ENCODE results near the gene METTL9.
"Not testable (repeated sequence)": the region's sequence is repeated elsewhere in the genome, so short reads cannot be mapped to it uniquely, and the experiment has no call there.

The METTL9 gene

DNA sequence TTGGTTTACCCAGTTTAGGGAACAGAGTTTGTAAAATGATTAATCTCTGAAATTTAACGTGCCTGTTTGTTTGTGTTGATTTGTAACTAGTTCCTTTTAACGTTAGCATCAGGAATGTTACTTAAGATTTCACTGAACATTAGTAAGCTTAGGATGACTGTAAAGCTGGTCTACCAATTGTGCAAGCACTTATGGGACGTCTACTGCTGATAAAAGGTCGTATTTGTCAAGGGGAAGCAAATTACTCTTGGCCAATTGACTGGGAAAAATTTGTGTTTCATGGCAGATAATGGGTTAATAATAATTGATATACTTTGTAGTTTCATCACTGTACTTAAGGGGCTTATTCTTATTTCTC, 11.8 kb downstream of the METTL9 start:
- DNase-seq (ENCODE audit: low read depth) = no peak

DNA sequence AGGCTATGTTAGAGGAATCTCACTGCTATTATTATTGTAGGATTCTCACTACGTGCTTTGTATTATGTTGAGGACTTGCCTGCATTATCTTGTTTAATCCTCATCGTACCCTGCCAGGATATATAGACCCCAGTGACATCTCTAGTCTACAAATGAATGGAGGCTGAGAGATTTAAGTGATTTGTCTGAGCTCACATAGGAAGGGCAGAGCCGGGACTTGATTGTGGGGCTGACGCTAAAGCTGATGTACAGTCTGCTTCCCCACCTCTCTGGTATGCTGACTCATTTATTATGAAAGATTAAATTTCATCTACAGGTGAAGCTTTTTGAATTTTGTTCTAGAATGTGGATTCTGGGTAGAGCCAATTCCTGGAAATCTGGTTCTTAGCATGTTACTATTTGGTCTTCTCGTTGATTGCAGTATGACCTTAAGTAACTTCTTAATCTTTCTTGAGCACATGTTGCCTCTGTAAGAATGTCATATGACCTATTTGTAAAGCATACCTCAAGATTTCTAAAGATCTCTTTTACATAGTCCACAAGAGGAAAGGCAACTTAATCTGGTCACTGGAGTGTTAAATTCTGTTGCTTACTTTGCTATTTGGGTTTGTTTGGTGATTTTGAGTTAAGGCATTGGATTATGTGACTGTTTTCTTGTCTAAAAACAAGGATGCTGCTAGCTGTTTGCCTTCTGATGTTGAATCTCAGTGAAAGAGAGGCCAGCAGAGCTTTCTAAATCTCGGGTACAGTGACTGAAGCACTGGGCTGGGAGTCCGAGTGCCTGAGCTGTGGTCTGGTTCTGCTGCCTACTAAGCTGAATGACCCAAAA, 12.4 kb downstream of the METTL9 start:
- DNase-seq (ENCODE audit: low read depth) = no peak

DNA sequence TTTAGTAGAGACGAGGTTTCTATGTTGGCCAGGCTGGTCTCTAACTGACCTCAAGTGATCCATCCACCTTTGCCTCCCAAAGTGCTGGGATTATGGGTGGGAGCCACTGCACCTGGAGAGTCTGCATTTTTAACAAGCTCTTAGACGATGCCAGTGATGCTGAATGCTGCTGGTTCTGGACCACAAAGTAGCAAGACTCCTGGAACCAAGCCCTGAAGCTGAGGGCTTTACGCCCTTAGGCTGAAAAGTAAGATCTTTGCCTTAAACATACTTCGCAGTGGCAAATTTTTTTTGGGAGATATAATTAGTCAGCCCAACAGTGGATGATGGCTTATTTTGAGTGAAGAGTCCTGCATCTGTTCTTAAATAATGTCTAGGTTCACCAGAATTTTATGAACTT, 14.0 kb downstream of the METTL9 start:
- no peak for DNase-seq (ENCODE audit: low read depth)

GRCh38 chr16:21613781-21614180, 14.4 kb downstream of the METTL9 start:
- no peak for DNase-seq (ENCODE audit: low read depth)

GRCh38 chr16:21614896-21615295, 15.5 kb downstream of the METTL9 start:
- DNase-seq (ENCODE audit: low read depth) = no peak

- no peak for DNase-seq (ENCODE audit: low read depth)
These were observed 18.2 kb downstream of the METTL9 start for GRCh38 chr16:21617607-21618006.

- DNase-seq (ENCODE audit: low read depth) = no peak
These were observed 18.9 kb downstream of the METTL9 start for GRCh38 chr16:21618281-21618680.

GRCh38 chr16:21619765-21620425, 20.5 kb downstream of the METTL9 start:
- no peak for DNase-seq (ENCODE audit: low read depth)

DNA sequence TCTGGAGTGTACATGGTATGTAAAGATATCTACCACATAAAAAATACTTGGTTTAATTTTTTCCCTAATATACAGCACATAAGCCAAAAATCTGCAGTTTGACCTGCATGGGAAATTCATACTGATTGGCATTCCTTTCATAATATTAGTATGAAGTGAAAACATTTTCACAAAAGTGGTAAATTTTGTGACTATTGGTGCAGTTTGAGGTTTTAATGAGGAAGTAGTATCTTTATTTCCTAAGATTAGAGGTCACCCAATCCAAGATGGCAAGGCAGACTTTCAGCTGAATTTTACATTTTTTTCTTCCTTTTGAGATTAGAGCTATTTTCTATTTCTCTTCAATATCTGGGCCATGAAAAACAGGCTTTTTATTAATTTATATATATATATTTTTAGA, 21.2 kb downstream of the METTL9 start:
- no peak for DNase-seq (ENCODE audit: low read depth)

DNA sequence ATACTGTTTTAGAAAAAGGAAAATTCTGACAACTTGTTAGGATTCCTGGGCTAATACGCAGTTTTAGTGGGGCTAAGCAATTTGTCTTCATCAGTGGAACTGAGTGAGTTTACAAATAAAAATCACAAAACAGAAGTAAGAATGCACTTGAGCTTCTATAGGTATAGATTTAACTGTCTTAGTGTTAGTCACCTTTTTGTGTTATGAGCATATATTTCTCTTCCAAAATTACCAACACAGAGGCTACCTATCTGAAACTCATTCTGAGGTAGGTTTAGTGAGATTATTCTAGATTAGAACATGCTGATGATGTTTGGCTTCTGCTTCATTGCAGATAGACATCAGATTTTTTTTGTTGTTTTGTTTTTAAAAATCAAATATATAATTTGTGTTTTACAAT, 23.2 kb downstream of the METTL9 start:
- DNase-seq (ENCODE audit: low read depth) = no peak

GRCh38 chr16:21625026-21625425, 25.6 kb downstream of the METTL9 start:
- no peak for DNase-seq (ENCODE audit: low read depth)

GRCh38 chr16:21626659-21627277, 27.4 kb downstream of the METTL9 start:
- no peak for DNase-seq (ENCODE audit: low read depth)

DNA sequence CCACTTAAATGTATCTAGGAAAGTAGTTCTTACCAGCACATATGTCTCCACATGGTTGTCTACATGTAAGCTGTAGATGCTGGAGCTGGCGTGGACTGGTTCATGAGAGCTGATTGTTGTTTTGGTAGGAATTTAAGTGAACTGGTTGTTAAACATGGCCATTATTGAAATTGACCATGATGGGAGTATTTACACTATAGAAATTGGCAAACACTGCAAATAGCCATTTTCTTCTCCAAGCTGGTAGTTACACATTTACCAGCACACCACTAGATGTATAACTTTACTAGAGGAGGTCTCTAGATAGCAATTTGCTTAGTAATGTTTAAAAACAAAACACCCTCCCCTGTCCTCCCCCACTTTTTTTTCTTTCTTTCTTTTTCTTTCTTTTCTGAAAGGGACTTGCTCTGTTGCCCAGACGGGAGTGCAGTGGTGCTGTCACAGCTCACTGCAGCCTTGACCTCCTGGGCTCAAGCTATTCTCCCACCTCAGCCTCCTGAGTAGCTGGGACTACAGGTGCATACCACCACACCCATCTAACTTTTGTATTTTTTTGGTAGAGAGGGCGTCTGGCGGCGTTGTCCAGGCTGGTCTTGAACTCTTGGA, 28.8 kb downstream of the METTL9 start:
- DNase-seq (ENCODE audit: low read depth) = no peak

DNA sequence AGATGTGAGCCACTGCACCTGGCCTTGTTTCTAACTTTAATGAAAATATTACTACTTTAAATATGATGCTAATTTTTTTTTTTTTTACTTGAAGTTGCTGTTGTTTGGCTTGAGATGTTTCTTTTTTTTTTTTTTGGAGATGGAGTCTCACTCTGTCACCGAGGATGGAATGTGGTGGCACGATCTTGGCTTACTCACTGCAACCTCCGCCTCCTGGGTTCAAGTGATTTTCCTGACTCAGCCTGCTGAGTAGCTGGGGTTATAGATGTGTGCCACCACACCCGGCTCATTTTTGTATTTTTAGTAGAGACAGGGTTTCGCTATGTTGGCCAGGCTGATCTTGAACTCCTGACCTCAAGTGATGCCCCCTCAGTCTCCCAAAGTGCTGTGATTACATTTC, 29.4 kb downstream of the METTL9 start:
- no peak for DNase-seq (ENCODE audit: low read depth)

DNA sequence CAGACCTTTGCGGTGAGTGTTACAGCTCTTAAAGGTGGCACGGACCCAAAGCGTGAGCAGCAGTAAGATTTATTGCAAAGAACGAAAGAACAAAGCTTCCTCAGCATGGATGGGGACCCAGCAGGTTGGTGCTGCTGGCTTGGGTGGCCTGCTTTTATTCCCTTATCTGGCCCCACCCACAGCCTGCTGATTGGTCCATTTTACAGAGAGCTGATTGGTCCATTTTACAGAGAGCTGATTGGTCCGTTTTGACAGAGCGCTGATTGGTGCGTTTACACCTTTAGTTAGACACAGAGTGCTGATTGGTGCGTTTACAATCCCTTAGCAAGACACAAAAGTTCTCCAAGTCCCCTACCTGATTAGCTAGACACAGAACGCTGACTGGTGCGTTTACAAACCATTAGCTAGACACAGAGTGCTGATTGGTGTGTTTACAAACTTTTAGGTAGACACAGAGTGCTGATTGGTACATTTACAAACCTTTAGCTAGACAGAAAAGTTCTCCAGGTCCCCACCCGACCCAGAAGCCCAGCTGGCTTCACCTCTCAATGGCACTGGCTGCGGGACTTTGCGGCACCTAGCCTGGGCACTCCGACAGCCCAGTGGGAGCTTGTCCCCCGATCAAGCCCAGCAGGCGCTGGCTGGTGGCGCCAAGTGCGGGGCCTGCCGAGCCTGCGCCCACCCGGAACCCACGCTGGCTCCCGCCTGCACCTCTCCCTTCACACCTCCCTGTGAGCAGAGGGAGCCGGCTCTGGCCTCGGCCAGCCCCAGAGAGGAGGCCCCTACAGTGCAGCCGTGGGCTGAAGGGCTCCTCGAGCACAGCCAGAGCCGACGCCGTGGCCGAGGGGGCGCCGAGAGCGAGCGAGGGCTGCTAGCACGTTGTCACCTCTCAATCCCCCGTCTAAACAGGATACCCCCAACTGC, 30.5 kb downstream of the METTL9 start:
- not testable (repeated sequence) for DNase-seq (ENCODE audit: low read depth)

DNA sequence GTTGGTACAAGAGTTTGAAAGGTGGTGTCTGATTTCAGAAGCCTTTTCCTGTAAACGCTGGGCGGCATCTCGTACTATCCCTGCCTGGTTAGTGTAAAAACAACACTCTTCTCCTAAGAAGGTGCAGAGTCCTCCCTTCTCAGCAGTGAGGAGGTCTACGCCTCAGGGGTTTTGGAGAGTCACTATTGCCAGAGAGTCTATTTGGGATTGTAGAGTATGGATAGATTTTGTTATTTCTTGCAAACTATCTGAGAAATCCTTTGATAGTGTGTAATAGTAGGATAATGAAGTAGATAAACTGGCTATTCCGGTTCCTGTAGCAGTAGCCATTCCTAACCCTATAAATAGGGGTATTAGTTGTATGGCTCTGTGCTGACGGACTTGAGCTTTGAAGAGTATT, 31.5 kb downstream of the METTL9 start:
- not testable (repeated sequence) for DNase-seq (ENCODE audit: low read depth)

DNA sequence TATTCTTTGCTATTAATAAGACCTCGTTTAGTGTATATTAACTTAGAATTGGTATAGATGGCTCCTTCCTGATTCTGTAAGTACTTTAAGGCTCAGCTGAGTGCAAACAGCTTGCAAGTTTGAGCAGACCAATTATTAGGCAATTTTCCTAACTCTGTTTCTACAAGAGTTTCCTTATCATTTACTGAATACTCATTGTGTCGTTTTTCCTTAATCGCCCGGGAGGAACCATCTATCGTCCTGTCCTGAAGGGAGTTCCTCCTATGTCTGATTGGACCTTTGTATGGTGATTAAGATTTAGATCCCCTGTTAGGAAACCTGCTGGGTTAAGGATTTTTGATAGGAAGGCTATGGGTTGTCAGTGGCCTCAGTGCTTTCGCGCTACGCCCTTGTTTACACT, 32.0 kb downstream of the METTL9 start:
- DNase-seq (ENCODE audit: low read depth) = not testable (repeated sequence)

DNA sequence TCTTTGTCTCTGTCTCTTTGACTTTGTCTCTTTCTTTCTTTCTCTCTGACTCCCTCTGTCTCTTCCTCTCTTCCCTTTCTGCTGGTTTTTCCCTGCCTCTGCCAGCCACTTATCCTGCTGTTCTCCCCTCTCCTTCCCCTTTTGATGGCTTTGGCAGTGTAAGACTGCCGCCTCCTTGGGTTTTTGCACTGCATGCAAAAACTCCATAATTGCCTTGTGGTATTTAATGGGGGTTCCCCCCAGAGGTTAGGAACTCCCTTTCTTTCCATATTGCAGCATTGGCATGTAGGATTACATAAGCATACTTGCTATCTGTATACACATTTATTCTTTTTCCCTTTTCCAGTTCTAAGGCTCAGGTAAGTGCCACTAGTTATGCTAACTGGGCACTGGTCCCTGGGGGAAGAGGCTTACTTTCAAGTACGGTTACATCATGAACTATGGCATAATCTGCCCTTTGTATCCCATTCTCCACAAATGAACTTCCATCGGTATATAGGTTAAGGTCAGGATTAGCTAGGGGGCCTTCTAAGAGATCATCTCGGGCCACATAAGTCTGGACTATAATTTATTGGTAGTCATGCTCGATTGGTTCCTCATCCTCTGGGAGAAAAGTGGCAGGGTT, 32.7 kb downstream of the METTL9 start:
- DNase-seq (ENCODE audit: low read depth) = not testable (repeated sequence)

DNA sequence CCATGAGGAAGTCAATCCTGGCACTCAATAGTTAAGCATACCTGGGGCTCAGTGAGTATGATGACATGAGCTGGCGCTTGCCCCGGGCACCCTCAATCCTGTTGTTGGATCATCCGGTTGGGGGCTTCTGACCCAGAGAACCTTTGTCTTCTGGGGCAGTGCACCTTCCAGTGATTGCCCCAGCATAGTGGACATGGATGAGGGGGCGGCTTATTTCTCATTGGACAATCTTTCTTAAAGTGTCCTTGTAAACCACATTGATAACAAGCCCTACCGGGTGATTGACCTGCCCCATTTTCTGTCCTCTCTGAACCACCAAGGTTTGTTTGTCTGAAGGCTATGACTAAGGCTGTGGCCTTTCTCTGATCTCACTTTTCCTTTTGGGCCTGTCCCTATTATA, 34.8 kb downstream of the METTL9 start:
- no peak for DNase-seq (ENCODE audit: low read depth)

- not testable (repeated sequence) for DNase-seq (ENCODE audit: low read depth)
These were observed 36.3 kb downstream of the METTL9 start for GRCh38 chr16:21635694-21636093.
